HG03432 (cell line): ENCODE data around the gene GTF2H3.

Experiments used
- ATAC-seq: cut with Tn5 transposase; IDR thresholded peaks from one replicate; pipeline ENCODE4 v1.9.1; 2021; ENCODE audit warnings: mild to moderate bottlenecking, moderate library complexity; ENCODE audit not compliant: unreplicated experiment

GTF2H3 gene

GRCh38 chr12:123643911-123644310 is 10.3 kb downstream of the GTF2H3 start:
- ATAC-seq, result no peak

DNA sequence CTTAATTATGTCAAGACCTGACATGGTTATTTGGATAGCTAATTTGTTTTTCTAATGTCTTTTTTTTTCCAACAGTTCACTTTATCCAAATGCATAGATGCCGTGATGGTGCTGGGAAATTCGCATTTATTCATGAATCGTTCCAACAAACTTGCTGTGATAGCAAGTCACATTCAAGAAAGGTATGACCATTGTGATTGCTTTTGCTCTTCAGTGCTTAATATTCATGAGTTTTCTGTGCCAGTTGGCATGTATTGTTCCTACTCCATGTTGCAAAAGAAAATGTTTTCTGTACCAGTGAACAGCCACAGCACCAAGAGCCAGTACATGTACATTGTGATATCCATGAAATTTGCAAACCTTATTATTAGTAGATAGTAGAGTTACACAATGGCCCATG is 11.8 kb downstream of the GTF2H3 start:
- ATAC-seq, result no peak

GRCh38 chr12:123645878-123646277 is 12.2 kb downstream of the GTF2H3 start:
- ATAC-seq, result no peak

DNA sequence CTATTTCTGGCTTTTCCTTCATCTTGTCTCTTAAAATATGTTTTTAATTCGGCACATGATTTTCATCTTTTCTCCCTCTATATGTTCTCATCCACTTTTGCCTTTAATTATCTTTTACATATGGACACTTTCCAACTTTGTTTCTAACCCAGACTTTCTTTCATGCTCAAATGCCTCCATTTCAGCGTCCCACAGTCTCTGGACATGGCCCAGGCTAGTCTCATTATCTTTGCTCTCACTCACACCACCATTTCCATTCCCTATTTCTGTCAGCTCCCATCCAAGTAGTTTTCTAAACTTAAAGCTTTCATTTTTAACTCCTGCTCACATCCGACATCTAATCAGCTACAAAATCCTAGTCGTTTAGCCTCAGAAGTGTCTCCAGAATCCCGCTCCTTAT is 14.8 kb downstream of the GTF2H3 start:
- no peak for ATAC-seq

DNA sequence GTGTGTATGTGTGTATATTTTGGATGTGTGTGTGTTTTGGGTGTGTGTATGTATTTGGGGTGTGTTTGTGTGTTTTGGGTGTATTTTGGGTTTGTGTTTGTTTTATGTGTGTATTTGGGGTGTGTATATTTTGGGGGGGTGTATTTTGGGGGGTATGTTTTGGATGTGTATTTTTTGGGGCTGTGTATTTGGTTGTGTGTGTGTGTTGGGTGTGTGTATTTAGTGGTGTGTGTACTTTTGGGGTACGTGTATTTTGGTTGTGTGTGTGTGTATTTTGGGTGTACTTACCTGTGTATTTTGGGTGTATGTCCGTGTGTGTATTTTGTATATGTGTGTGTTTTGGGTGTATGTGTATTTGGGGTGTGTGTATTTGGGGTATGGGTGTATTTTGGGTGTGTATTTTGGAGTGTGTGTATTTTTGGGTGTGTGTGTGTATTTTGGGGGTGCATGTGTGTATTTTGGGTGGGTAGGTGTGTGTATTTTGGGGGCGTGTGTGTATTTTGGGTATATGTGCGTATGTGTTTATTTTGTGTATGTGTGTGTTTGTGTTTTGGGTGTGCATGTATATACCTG is 20.6 kb downstream of the GTF2H3 start:
- ATAC-seq, result no peak

DNA sequence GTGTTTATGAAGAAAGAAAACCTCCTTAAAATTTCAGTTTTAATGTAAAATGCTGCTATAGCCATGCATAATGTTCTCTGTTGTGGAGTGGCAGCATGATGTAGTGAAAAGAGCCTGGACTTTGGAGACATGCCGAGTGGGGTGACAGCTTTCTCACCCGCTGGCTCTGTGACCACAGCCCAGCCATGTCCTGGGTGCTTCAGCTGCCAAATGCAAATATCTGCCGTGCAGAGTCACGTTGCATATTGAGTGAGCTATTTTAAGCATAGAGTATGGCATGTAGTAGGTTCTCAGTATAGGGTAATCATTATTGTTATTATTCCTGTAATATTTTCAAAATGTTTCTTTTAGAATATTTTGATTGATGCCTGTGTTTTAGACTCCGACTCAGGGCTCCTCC is 21.8 kb downstream of the GTF2H3 start:
- ATAC-seq, result peak; percentile 89

GRCh38 chr12:123656392-123656791 is 22.8 kb downstream of the GTF2H3 start:
- ATAC-seq, result no peak

- no peak for ATAC-seq
These were observed 23.6 kb downstream of the GTF2H3 start for GRCh38 chr12:123657211-123657610.

DNA sequence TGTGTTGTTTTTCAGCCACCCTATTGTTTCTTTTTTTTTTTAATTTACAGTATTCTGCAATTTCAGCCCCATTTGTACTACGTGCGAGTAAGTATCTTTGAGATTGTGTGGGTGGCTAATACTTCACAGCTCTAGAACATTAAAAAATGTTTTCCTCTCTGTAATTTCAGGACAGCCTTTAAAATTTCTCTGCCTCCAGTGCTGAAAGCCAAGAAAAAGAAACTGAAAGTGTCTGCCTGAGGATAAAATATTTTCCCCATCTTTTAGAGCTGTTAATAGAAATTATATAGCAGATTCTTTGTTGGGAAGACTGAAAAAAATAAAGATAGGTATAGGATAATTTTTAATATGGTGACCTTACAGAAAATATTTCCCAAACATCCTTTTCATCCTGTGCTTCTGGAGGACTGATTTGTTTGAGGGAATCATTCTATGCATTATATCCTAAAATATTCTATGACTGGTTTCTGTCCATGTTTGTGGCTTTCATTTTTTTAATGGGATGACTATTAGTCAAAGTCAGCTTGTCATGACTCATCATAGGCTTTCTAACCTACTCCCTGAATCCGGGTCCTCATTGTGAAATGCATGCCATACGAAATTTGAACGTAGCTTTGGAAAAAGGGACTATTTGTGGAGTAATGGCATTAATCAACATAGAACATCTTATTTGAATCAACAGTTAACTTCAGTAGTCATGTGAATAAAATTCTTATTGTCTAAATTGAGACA is 26.5 kb downstream of the GTF2H3 start:
- ATAC-seq, result no peak

DNA sequence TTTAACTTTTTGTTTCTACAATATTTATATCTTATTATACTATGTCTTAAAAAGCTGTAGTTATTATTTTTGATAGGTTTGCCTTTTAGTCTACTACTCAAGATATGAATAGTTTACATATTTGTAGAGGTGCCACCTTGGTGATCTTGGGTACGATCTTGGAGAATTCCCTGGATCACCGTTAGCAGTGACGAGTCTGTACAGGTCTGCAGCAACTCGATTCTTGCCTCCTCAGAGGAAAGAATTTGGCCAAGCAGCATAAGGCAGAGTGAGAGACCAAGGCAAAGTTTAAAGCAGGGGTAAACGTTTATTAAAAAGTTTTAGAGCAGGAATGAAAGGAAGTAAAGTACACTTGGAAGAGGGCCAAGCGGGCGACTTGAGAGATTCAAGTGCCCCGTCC is 34.1 kb downstream of the GTF2H3 start:
- ATAC-seq, result no peak

GRCh38 chr12:123670882-123671728 is 37.5 kb downstream of the GTF2H3 start, which contains the start of gene TCTN2:
Gene TCTN2 (plus strand): TSS chr12:123671113. CDS start chr12:123671241, 128 bp downstream.
- peak; percentile 100 for ATAC-seq

DNA sequence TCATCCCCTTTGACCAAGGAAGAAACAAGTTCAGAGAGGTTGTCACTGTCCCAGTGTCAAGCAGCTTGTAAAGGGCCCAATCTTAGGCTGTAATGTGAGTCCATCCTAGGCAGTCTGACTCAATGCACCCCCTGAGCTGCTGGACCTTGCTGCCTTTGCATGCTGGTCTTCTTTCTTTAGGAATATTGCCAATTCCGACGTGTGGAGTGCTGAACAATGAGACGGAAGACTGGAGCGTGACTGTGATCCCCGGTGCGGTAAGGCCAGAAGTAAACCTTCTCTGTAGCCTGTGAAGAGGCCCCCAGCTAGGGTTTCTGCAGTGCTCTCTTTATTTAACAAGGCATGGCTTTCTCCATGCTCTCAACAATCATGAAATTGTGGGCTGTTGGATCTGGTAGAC is 38.2 kb downstream of the GTF2H3 start:
- no peak for ATAC-seq

- ATAC-seq, result no peak
These were observed 41.8 kb downstream of the GTF2H3 start for GRCh38 chr12:123675436-123675835.

DNA sequence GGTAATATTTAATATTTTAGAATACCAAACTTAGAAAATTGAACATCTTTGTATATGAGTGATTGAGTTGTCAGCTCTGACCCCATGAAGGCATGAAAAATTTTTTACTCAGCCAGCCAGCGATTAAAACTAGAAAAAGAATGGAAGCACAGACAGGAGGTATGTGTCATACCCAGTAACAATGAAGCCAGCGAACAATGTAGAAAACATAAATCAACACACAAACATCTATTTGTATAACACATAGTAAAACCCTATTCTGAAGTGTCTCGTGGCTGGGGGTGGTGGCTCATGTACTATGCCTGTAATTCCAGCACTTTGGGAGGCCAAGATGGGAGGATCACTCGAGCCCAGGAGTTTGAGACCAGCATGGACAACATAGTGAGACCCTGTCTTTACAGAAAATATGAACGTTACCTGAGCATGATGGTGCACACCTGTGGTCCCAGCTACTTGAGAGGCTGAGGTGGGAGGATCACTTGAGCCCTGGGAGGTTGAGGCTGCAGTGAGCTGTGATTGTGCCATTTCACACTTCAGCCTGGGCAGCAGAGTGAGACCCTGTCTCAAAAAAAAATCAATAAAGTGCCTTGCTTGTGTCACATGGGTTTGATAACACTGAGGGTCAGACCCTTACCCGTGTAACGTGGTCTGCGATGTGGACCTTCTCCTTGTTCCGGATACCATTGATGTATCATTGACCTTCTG is 43.1 kb downstream of the GTF2H3 start:
- ATAC-seq, result no peak

DNA sequence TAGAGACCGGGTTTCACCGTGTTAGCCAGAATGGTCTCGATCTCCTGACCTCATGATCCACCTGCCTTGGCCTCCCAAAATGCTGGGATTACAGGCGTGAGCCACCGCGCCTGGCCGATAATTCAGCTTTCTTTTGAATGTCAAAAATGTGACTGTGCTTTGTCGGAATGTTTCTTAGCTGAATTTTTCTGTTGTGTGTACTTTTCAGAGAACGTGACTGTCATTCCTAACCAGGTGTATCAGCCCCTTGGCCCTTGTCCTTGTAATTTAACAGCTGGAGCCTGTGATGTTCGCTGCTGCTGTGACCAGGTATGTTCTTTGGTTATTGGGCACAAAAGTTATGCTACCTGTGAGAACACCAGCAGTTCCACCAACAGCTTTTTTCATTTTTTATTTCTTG is 45.4 kb downstream of the GTF2H3 start:
- ATAC-seq, result no peak

GRCh38 chr12:123681605-123682004 is 48.0 kb downstream of the GTF2H3 start:
- ATAC-seq, result no peak

DNA sequence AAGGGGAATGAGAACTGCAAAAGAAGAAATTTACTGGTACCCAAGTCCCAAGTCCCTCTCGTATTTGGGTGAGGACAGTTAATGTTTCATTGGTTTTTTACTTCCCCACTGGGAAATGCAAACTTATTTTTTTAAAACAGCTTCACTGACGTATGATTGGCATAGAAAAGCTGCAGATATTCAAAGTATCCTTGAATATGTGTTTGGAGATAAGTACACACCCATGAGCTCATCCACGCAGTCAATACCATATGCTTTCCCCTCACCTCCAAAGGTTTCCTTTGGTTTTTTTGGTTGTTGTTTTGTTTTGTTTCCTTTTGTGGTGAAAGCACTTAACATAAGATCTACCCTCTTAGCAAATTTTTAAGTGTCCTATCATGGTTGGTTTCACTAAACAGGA is 50.3 kb downstream of the GTF2H3 start:
- no peak for ATAC-seq

GRCh38 chr12:123686636-123687190 is 53.1 kb downstream of the GTF2H3 start:
- ATAC-seq, result no peak

- ATAC-seq, result no peak
These were observed 56.7 kb downstream of the GTF2H3 start for GRCh38 chr12:123690191-123690840.

DNA sequence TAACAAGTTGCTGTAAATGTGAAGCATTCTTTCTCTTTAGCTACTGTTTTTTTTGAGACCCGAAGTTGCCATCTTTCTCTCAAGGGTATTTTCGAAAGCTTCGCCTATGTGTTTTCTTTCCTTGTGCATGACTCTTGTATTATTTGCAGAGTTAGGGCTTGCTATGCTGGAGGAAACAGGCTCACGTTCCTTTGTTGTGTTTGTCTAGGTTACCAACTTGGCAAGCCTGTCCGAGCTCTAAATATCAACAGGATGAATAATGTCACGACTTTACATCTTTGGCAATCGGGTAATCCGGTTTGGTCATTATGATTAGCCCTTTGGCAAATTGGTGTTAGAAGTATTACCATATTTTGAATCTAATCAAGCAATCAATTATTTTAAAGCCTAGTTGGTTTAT is 62.6 kb downstream of the GTF2H3 start:
- ATAC-seq, result no peak
